HG03521 (cell line): ENCODE measurements around the gene CDK19.
"Not testable (repeated sequence)": the region's sequence is repeated elsewhere in the genome, so short reads cannot be mapped to it uniquely, and the experiment has no call there.

Source experiments
- ATAC-seq: cut with Tn5 transposase; IDR thresholded peaks from one replicate; pipeline ENCODE4 v1.9.1; 2021; ENCODE audit warnings: mild to moderate bottlenecking, moderate library complexity; ENCODE audit not compliant: unreplicated experiment

CDK19 gene

DNA sequence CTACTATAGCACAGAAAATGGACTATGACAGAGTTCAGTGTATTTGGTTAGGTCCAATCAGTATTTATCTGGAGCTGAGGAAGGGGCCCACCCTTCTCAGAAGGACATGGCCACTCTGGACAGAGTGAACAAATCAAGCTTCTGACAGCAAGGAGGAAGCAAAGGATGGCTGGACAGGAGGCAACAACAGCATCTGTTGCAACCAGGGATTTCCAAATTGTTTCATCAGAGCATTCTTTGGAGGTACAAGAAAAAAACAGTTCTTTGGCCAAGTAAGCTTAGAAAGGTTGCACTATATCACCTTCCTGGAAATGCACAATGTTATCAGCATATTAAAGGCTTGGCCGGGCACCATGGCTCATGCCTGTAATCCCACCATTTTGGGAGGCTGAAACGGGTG, 220.2 kb downstream of the CDK19 start:
- ATAC-seq = no peak

DNA sequence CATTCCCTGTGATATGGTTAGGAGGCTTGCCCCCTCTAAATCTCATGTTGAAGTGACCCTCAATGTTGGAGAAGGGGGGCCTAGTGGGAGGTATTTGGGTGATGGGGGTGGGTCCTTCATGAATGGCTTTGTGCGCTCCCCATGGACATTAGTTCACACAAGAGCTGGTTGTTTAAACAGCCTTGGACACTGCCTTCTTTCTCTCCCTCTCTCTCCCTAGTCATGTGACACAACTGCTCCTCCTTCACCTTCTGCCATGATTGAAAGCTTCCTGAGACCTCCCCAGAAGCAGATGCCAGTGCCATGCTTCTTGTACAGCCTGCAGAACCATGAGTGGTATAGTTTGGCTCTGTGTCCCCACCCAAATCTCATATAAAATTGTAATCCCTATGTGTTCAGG, 221.6 kb downstream of the CDK19 start:
- no peak for ATAC-seq

DNA sequence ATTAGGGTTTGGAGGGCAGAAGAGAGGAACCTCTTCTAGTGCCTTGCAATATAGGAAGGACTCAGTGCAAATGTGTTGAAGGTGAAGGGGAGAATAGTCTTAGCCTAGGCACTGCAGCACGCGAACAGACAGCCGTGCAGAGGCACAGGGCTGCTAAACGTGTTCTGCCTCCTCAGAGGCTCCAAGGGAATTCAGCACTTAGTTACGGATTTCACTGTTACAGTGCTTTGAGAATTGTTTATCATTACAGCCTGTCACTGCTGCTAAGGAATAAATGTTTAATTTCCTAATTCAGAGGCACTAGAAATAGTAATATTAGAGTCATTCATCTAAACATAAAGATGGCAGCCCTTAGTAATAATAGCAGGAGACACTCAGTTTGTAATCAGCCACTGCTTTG, 222.5 kb downstream of the CDK19 start:
- no peak for ATAC-seq

DNA sequence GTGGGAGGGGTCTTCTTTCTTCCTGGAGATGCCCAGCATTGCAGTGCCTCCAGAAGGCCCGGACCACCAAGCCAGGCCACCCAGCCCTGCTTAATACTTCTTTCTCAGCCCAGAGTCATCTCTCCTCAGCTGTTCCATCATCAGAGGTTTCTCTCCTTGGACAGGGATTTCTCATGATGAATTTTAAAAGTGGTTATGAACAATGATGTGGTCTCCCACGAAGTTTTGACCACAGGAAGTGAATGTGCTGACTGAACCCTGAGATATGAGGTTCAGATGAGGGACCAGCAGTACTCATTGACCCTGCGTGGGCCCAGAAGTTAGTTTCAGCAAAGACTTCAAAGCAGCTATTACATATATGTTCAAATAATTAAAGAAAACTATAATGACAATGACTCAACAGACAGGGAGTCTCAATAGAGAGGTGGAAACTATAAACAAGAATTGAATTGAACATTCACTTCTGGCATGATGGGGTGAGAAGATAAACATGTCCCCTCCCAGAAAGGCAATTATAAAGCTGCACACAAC, 224.4 kb downstream of the CDK19 start:
- ATAC-seq = no peak

DNA sequence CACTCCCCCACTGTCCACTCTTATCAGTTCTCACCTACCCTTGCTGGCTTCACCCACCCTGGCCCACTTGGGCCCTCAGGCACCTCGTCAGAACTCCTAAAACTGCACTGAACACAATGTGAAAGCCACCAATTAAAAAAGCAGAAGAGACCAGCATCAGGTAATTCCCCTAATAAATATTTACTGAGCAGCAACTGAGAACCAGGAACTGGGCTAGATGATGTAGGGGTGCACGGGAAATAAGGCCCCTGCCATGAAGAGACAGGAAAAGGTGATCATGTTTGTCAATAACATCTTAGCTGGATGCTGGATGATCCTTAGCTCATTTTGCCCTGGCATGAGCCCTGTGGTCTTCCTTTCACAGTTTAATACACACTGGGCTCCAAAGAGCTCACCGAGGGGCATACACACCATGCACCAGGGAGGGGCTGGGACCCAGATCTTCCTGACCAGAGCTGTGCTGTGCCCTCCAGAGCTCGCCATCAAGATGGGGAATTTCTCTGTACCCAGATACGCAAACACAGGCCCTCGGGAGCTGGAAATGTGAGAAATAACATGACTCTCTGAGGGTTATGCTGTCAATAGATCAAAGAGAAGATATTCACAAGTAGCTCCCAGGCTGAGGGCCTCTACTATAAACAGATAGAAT, 225.3 kb downstream of the CDK19 start:
- peak; percentile 88 for ATAC-seq

DNA sequence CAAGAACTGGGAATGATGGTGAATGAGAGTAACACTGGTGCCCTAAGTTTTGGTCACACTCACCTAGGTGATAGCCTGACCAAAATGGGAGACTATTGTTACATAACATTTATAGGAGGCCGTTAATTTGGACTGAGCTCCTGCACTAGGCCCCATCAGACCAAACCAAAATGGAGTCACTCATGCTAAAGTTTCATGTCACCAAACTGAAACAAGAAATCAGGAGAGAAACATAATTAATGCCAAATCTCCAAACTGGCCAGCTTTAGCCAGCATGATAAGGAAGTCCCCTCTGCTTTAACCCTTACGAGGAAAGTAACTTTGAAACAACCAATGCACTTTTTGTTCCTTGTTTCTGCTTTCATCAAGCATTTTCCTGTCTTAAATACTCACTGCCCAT, 227.9 kb downstream of the CDK19 start:
- ATAC-seq = no peak

DNA sequence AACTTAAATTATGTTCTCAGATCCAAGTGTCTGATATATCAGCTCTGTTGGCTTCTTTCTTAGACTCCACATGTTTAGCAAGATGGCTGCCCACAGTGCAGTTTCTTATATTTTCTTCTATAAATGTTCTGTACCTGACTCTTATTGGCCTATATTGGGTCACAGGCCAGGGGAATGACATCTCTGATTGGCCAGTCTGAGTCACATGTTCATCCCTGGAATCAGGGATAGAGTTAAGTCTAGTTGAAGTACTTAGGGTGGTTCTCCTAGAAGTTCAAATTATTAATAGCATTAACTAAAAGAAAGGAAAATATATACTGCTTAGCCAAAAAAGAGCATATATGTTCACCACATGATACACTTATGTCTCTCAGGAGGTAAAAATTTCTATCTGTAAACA, 233.6 kb downstream of the CDK19 start:
- ATAC-seq = no peak

DNA sequence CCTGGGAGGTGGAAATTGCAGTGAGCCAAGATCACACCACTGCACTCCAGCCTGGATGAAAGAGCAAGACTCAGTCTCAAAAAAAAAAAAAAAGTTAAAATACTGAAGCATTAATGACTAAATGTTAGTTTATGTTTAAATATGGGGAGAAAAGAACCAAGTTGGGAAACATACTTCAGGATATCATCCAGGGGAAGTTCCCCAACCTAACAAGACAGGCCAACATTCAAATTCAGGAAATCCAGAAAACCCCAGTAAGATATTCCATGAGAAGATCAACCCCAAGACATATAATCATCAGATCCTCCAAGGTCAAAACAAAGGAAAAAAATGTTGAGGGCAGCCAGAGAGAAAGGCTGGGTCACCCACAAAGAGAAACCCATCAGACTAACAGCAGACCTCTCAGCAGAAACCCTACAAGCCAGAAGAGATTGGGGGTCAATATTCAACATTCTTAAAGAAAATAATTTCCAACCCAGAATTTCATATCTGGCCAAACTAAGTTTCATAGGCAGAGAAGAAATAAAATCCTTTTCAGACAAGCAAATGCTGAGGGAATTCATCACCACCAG, 237.6 kb downstream of the CDK19 start:
- ATAC-seq = not testable (repeated sequence)

DNA sequence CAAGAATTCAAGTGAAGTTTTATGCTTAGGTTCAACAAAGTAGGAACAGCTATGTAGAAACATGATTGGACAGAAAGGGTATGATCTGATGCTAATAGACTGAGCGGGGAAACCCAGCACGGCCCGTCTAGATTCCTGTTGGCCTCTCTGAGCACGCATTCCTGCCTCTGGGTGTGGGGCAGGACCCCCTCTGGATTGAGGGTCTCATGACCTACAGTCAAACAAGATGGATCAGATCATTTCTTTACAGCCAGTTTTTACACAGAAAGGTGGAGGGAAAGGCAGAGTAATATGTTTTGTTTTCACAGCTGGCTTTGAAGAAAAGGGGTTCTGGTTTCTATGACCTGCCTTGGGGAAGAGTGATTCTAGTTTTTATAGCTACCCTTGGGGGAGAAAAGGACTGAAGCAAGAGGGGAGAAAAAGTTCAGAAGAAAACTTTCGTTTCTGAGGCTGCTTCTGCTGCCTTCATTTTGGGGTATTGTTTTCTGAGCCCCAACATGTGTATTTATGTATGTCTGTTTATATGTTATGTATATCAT, 239.3 kb downstream of the CDK19 start:
- ATAC-seq = no peak

DNA sequence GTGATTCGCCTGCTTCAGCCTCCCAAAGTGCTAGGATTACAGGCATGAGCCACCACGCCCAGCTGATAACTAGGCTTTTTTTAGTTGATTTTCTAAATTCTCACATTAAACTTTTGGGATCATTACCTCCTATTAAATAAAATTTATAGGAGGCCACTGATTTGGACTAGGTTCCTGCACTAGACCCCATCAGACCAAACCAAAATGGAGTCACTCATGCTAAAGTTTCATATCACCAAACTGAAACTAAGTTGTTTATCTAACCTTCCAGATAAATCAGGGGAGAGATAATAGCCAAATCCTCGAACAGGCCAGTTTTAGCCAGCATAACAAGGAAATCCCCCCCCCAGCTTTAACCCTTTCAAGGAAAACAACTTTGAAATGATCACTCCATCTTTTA, 240.5 kb downstream of the CDK19 start:
- ATAC-seq = no peak

DNA sequence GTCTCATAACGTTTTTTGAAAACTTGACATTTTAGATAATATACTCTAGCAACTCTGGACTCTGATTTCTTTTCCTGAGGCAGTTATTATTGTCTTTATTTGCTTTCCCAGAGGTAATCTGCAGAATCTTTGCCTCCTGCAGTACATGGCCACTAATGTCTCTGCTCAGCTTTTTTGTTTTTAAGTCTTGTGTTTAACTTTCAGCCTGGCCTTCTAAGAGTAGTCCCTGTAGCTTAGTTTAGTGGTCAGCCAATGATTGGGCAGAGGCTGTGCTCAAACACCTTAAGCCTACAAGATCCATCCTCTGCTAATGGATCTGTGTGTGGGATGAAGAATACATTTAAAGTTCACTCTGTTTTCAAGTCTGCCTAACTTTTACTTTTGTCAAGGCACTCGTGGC, 241.7 kb downstream of the CDK19 start:
- ATAC-seq = no peak

DNA sequence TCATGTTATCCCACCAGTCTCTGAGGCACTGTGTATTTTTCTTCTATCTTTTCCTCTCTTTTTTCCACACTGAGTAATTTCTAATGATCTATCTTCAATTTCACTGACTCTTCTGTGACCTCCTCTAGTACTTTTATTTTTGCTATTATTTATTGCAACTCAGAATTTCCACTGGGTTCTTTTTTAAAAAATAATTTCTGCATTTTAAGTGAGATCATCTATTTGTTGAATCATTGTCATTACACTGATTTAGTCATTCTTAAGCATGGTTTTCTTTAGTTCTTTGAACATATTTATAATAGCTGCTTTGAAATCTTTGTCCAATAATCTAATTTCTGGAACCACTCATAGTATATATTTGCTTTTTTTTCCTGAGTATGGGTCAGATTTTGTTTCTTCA, 242.1 kb downstream of the CDK19 start:
- ATAC-seq = no peak

DNA sequence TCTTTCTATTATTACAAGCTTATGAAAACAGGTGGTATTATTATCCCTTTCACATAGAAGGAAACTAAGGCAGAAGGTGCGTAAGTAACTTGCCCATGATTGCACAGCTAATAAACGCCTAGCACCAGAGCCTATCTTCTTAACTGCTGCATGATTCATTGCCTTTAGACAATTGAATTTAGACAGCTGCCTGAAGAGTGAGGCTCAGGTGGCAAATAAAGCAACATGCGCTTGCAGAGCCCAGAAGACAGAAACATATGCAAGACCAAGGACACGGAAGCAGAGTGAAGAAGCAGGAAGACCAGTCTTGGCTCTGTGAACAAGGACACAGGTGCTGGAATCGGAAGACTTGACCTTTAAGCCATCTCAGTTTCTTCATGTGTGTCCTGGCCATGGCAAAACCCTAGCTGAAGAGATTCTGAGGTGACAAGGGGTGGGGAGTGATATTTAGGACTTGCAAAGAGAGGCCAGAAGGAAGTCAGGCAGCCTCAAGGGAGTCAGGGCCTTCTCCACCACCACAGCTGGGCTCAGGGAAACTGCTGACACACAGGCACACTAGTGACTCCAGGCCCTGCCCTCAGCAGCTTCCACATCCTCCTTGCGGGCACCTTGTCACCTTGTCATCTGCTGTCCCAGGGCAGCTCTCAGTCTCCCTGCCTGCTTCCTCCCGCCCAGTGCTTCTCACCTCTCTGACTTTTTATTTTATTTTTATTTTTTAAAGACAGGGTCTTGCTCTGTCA, 247.1 kb downstream of the CDK19 start:
- ATAC-seq = no peak

DNA sequence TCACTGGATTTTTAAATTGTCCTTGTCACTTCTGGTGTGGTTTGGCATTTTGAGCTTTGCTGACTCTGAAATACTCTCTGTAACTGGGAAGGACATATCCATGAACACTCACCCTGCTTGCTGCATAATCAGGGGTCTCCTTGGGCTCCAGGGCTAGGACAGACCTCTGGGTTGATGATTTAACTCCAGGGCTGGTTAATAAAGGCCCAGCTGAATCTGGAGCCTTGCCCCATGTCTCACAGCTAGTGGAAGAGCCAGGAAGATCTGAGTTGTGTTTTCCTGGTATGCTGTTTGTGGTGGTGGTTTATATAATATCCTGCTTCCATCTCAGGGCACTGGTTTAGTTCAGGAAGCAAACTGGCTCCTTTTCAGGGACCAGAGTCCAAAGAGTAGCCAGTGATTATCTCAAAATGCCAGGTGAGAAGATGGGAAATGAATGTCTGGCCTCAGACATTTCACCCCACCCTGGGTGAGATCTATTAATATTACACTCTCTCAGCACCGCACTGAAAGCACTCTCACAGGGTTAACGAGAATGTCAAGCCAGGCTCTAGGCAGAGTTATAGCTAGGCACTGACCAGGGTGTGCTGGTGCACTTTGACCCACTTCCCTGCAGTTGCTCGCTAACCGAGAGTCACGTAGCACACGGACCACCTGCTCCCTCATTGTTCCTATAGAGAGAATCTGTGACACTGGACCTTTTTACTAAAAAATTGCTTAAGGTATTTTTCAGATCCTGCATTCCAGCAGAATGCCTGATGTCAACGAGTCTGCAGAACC, 248.7 kb downstream of the CDK19 start:
- no peak for ATAC-seq

DNA sequence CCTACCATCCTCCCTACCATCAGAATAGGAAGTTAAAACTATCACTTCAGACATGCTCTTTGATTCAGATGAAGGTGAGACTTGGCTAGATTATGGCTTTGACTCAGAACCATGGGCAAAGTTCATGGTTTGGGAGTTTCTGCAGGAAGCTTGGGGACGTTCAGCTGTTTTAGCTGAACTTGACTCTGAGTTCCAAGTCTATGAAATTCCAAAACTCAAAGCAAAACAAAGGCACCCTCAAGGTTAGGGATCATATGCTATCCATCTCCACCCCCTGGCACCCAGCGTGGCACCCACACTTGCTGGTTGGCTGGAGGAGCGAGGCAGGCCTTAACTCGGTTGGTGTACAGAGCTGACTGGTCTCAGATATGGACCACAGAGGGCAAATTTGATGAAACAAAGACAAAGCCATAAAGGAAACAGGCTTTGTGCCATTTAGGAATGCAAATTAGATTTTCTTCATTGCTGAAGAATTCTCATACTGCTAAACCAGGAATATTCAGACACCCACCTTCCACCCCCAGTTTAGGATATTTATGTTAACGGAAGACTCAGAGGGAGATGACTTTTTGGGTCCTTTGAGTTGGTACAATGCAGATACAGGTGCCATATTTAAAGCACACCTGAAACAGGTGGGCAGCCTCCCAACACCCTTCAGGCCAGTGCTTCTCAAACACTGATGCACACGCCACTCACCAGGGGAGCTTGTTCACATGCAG, 250.4 kb downstream of the CDK19 start:
- no peak for ATAC-seq

DNA sequence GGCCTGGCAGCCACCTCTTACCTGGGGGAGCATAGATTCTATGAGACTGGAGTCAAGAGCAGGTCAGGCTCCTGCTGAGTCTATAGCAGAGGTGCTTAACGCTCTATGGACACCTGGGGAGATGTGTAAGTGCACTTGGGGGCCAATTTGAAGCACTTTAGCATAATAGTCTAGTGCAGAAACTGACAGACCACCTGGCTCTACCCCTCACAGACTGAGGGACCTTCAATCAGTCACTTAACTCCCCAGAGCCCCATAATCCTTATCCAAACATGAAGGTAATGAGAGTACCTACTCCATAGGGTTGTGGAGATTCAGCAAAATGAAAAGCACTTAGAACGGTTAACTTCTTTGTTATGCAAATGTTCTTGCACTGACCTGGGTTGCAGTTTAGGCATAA, 251.6 kb downstream of the CDK19 start:
- no peak for ATAC-seq

DNA sequence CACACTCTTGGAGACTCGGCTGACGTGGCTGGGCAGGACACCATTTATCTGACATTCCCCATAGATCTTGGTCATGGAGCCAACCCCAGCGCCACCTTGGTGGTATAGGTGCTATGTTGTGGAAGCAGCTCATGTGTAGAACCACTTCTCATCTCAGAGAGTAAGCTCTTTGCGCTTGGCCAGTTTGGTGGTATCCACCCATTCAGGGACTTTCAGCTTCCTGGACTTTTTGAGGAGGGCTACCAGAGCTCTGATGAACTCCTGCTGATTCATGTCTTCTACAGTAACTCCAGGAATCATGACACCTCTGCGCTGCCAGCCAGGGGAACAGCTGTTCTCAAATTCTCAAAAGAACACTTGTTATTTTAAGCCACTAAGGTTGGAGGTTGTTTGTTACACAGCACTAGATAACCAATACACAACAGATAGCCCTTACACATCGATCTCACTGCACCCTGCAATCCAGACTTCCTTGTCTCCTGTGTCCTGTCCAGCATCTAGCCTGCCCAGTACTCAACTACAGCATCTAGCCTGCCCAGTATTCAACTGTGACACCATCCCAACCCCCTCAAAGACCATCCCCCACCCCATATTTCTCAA, 252.9 kb downstream of the CDK19 start:
- ATAC-seq = no peak

DNA sequence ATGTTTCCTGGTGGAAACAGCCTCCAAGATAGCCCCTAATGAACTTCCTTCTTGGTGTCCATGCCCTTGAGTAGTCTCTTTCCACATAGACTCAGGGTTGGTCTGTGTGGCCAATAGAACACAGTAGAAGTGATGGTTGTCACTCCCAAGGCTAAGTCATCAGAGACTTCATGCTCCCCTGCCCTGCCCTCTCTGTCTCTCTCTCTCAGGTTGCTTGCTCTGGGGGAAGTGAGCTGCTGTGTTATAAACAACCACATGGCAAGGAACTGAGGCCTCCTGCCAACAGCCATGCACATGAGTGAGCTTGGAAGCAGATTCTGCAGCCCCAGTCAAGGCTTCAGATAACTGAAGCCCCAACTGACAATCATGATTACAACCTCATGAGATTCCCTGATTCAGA, 253.6 kb downstream of the CDK19 start:
- no peak for ATAC-seq

DNA sequence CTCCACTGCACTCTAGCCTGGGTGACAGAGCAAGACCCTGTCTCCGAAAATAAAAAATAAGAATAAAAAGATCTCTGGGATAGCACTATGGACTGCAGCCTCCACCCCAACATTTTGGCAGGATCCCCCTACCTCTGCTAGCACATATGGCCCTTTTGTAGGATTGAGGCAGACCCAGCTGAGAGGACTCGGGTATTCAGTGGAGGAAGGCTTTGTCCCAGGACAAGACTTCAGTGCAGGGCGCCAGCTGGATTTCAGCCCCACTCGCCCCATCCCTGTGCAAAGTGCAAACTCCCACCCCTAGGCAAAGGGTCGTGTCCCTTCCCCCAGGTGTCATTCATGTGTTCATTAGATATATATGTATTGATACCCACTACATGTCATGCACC, 254.3 kb downstream of the CDK19 start:
- no peak for ATAC-seq
